ENCODE measurements around the gene SPP1.

SPP1 gene

DNA sequence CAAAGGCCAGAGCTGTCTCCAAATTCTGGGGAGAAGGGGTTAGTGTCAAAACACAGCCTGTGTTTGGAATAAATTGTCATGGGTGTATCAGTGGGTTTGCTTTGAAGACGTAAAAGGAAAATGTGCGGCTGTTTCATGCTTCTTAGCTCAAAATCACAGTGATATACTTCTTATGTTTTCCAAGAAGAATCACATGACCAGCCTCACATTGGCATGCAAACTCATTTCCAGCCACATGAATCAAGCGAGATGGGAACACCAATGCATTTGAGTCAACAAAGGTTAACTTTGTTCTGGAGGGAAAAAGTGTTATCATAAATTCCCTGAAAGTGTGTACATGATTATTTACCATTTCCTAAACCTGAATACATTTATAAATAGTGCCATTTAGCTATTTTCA lies 19.0 kb upstream of the SPP1 start:
- DNase-seq (ENCODE audit: low spot score) = peak; percentile 24

DNA sequence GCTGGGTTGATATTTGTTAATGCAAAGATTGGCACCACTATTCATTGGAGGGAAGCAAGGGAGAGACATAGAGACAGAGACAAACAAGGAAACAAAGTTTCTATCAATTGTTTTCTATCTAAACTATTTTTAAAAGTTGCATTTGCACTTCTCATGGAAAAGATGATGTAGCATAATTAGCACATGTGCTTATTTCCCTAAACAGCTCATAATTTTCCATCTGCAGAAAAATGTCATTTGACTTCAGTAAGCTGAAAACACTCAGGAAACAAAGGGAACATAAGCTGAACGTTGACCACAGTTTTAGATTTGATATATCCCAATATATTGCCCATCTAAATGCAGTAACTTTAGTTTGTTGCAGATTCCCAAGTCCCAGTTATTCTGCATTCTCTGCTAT lies 18.5 kb upstream of the SPP1 start:
- no peak for DNase-seq (ENCODE audit: low spot score)

DNA sequence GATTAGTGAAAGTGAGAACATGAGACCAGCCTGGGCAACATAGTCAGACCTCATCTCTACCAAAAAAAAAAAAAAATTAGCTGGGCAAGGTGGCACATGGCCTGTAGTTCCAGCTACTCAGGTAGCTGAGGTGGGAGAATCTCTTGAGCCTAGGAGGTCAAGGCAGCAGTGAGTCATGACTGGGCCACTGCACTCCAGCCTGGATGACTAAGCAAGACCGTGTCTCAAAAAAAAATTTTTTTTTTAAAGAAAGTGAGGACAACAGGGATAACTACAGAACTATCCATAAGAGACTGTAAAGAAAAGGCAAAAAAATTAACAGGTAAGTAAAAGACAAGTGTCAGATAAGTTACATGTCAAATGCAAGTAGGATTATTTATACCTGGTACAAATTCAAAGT lies 13.5 kb upstream of the SPP1 start:
- no peak for DNase-seq (ENCODE audit: low spot score)

- no peak for DNase-seq (ENCODE audit: low spot score)
These were observed 12.9 kb upstream of the SPP1 start for GRCh38 chr4:87962398-87963146.

DNA sequence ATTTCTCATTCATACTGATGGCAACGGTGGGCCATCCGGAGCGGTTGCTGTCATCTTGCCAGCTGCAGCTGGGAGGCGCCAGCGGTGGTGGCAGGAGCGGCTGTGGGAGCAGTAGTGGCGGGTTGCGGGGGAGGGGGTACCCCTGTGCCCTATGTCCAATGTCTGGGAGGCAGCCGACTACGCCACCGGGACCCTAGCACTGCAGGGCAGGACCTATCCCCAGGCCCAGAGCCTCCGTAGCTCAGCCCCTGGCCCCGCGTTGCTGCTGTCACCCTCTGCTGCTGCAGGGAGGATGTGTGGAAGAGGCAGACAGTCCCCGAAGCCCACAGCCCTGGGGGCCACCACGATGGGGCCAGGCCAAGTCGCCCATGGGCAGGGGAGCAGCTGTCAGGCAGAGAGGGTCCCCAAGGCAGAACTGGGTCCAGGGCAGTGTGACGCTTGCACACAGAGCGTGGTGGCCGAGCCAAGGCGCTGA lies 10.0 kb upstream of the SPP1 start:
- DNase-seq (ENCODE audit: low spot score) = no peak

DNA sequence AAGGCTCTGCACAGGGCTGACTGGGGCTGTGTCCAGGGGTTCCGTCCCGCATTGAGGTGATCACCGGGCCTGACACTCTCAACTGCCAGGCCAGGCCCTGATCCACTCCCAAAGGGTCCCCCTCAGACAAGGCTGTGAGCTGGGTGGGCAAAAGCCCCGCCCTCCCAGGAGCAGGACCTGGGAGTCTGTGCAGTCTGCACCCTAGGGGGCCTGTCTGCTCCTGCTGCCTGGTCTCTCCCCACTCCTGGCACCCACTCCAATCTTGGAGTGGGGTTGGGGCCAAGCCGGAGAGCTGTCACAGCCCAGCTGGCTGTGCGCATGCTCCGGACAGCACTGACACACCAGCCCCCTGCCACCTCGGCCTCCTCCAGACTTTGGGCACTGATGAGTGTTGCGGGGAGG lies 9.4 kb upstream of the SPP1 start:
- DNase-seq (ENCODE audit: low spot score) = no peak

DNA sequence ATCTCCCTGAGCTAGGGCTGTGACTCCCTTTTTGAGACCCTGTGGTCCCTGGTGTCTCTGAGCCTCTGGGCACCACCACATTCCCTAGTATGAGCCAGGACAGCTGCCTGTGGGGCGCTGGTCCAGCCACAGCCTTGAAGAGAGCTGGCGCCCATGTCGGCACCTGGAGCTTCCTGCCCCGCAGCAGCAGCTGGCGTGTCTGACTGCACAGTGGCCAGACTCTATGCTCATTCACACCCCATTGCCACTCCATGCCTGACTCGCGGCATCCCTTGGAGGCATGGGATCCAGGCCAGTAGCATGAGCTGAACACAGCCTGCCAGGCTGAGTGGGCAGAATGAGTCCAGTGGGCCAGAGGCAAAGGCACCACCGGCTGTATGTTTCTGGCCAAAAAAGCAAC lies 8.3 kb upstream of the SPP1 start:
- no peak for DNase-seq (ENCODE audit: low spot score)

DNA sequence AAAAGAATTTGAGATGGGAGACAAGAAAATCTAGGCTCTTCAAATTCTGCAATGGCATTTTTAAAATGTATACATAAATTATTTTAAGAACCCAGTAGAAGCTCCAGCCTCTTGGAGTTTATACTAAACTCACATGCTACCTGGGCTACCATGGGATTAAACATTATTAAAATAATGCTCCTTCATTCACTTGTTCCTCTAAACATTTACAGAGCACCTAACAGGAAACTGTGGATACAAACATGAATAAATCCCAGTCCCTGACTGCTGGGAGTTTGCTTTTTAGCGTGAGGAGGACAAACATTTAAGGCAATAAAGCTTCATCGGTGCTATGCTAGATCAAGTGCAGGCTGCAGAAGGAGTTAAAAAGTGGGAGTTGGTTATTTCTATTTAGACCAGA lies 5.4 kb upstream of the SPP1 start:
- no peak for DNase-seq (ENCODE audit: low spot score)

DNA sequence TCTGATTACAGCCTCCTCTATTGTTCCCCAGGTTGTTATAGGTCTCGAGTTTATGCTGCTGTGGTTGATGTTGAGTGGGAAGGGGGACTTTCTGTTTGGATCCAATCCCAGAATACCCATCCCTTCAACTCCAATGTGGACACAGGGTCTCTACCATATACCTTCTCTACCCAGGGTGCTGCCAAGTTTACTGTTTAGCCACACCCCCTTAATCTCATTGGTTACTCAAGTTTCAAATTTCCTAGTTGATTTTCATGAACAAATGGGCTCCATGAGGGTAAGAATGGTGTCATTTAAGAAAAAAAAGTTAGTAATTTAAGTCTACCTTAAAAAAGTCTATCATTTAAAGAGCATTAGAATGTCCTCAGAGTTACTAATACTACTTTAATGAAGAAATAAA lies 3.6 kb upstream of the SPP1 start:
- no peak for DNase-seq (ENCODE audit: low spot score)

GRCh38 chr4:87973283-87974169 lies 2.0 kb upstream of the SPP1 start:
- peak; percentile 59 for DNase-seq (ENCODE audit: low spot score)

- DNase-seq (ENCODE audit: low spot score) = no peak
These were observed 555 bp upstream of the SPP1 start for GRCh38 chr4:87974856-87975462.

DNA sequence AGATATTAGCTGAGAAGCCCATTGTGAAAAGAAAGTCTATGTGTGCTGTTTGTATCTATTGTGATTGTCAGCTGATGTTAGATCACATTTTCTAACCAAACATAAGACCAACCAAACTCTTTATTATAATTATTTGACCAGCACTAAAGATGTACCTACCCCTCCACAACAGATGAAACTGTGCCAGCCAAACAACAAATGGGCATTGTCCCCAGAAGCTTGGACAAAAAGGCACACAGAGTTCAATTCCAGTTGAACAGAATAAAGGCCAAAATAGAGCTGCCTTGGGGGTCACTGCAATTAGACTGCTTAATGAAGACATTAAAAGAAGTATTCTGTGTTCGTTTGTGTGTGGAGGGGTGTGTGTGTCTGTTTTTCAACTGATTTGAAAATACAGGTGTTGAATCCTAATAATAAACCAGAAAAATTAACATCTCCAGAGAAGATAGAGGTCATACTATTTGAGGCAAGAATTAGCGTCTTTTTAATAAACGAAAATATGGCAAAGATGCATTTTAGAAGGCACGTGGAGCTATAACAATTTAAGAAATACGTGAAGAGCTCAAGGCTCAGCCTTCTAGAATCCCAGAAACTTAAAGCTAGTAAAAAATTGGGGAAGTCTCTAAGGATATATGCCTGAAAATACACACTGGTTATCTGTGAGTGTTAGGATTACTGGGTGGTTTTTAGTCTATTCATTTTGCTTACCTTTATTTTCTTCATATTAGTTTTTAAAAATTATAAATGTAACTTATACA lies 2.2 kb downstream of the SPP1 start:
- DNase-seq (ENCODE audit: low spot score) = peak; percentile 51

- peak; percentile 59 for DNase-seq (ENCODE audit: low spot score)
These were observed 3.2 kb downstream of the SPP1 start for GRCh38 chr4:87978681-87979080.

DNA sequence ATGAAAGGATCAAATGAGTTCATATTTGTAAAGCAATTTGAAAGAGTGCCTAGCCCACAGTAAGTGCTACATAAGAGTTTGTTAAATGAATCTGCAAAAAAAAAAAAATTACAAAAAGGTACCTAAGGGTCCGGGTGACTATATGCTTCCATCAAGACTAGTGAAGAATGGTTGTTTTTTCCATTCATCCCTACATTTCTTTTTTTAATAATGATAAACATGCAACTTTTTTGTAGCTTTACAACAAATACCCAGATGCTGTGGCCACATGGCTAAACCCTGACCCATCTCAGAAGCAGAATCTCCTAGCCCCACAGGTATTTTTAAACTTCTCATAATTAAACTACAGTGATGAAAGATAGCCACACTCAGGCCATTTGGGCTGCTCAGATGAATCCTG lies 4.3 kb downstream of the SPP1 start:
- DNase-seq (ENCODE audit: low spot score) = no peak

DNA sequence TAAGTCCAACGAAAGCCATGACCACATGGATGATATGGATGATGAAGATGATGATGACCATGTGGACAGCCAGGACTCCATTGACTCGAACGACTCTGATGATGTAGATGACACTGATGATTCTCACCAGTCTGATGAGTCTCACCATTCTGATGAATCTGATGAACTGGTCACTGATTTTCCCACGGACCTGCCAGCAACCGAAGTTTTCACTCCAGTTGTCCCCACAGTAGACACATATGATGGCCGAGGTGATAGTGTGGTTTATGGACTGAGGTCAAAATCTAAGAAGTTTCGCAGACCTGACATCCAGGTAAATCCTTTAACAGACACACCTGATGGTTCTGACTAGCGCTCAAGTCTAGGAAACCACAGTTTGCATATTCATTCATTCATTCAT lies 6.0 kb downstream of the SPP1 start:
- no peak for DNase-seq (ENCODE audit: low spot score)

GRCh38 chr4:87982036-87982435 lies 6.5 kb downstream of the SPP1 start:
- no peak for DNase-seq (ENCODE audit: low spot score)

DNA sequence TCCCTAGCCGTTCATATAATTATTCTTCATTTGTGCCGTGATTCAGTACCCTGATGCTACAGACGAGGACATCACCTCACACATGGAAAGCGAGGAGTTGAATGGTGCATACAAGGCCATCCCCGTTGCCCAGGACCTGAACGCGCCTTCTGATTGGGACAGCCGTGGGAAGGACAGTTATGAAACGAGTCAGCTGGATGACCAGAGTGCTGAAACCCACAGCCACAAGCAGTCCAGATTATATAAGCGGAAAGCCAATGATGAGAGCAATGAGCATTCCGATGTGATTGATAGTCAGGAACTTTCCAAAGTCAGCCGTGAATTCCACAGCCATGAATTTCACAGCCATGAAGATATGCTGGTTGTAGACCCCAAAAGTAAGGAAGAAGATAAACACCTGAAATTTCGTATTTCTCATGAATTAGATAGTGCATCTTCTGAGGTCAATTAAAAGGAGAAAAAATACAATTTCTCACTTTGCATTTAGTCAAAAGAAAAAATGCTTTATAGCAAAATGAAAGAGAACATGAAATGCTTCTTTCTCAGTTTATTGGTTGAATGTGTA lies 7.0 kb downstream of the SPP1 start:
- DNase-seq (ENCODE audit: low spot score) = no peak

GRCh38 chr4:87983996-87984395 lies 8.5 kb downstream of the SPP1 start:
- no peak for DNase-seq (ENCODE audit: low spot score)

- DNase-seq (ENCODE audit: low spot score) = peak; percentile 73
These were observed 9.8 kb downstream of the SPP1 start for GRCh38 chr4:87985097-87985886.

DNA sequence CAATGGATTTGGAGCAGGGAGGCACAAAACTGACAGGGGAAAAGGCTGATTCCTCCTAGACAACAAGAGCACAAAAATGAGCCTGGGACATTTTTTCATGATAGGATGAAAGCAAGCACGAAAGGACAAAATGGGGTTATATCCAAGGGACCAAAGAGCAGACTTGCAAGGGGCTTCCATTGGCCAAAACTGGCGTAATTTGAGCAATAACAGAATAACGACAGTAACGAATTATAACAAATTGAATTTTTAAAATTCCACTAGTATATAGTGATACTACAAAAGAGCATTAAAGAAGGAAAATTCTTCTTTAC lies 10.3 kb downstream of the SPP1 start:
- DNase-seq (ENCODE audit: low spot score) = no peak

GRCh38 chr4:87986508-87986907 lies 11.0 kb downstream of the SPP1 start:
- DNase-seq (ENCODE audit: low spot score) = no peak
